ENCODE measurements around the gene SPHK2.
"Not testable (repeated sequence)": the region's sequence is repeated elsewhere in the genome, so short reads cannot be mapped to it uniquely, and the experiment has no call there.

The SPHK2 gene

GRCh38 chr19:48637449-48637947 lies 18.2 kb downstream of the SPHK2 start:
- DNase-seq, result peak; percentile 99

DNA sequence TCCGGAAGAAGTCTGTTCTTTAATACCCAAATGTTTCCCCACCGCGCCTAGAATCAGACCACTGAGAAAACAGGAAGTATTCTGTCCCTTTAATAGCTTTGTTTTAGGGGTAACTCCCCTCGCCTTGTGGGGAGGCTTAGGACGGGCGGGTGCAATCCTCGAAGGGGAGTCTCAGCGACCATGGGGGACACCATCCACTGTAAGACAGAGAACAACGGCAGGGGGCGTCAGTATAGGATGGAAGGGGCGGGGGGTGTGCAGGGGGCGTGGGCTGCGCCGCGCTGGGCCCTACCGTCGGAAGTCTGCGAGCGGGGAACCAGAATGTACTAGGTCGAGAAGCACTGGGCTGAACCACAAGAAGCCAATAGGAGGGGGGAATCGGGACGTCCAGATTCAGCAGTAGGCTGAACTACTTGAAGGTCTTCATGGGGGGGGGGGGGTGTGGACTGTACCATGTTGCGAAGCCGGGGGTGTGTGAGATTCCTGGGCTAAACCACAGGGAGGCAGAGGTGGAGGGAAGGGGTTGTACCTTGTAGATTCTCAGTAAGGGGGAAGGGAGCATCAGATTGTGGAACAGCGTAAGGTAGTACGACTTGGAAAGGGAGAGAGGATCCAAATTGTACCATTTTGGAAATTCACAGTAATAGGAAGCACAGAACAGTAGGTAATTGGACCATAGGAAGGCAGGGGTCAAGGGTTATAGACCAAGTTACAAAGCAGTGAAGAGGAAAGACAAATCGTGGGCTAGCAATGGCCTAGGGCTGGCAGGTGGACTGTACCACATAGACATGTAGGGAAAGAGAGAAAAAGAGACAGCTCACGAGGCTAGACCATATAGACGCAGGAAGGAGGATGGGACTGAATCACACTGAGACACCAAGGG lies 18.9 kb downstream of the SPHK2 start:
- DNase-seq, result peak; percentile 94

GRCh38 chr19:48638831-48639381 lies 19.6 kb downstream of the SPHK2 start:
- DNase-seq, result no peak

GRCh38 chr19:48639483-48640375 lies 20.4 kb downstream of the SPHK2 start:
- no peak for DNase-seq

GRCh38 chr19:48641850-48642249 lies 22.5 kb downstream of the SPHK2 start:
- DNase-seq, result no peak

DNA sequence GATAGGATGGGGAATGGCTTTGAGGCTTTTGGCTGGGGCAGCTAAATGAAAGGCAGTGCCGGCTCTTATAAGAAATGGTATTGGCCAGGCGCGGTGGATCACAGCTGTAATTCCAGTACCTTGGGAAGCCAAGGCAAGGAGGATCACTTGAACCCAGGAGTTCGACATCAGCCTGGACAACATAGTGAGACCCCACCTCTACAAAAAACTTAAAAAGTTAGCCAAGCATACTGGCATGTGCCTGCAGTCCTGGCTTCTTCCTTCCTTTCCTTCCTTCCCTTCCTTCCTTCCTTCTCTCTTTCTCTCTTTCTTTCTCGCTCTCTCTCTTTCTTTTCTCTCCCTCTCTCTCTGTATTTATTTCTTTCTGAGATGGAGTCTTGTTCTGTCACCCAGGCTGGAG lies 23.6 kb downstream of the SPHK2 start:
- DNase-seq, result no peak

GRCh38 chr19:48644355-48644754 lies 25.0 kb downstream of the SPHK2 start:
- no peak for DNase-seq

- peak; percentile 94 for DNase-seq
Measured at GRCh38 chr19:48644839-48645619, 25.7 kb downstream of the SPHK2 start.

GRCh38 chr19:48645620-48646000 lies 26.3 kb downstream of the SPHK2 start:
- DNase-seq, result no peak

DNA sequence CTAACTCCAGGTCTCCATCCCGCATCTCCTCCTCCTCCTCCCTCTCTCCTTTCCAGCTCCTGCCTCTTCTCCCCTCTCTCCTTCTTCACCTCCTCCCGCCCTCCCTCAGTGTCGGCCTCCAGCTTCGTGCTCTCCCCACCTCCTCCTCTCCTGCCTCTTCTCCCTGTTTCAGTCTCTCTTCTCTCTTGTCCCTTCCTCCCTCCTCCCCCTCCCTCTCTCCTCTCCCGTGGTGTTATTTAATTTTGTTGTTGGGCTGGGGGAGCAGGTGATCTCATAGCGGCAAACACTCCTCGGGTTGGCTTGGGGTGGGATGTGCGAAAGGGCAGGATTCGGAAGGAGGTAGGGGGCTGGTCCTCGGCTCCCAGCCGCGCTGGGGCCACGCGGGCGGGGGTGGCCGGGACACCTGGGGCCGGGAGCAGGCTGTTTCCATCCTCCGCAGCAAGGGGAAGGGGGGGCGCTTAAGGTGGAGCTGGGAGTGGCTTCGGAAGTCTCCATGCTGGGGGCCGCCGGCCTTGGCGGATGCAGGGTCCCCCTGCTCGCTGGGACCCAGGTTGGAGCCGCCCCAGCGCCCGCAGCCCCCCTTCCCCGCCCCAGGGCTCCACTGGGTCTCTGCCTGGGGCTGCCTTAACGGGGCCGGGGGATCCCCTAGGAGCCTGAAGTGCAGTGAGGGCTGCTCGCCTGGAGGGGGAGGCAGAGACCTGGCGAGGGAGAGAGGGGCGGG lies 26.9 kb downstream of the SPHK2 start, which contains the start of gene CA11:
Gene CA11 (minus strand): TSS at position 187 of the 721 bp plus-strand sequence. CDS start 555 bp downstream, outside the sequence.
- peak; percentile 92 for DNase-seq

DNA sequence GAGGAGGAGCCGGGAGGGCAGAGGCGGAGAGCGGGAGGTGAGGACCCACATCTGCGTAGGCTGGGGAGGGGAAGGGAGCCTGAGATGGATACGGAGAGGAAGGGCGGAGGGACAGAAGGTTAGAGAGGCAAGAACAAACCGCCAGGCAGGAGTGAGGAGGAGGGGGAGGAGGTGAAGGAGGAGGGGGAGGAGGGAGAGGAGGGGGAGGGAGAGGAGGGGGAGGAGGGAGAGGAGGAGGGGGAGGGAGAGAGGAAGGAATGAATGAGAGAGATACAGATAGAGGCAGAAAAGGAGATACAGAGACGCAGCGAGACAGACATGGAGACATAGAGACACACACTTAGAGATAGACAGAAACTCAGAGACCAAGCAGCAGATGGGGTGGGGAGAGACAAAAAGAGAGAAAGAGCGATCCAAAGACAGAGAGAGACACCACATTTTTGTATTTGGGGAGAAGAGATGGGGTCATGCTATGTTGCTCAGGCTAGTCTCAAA lies 27.5 kb downstream of the SPHK2 start:
- no peak for DNase-seq

DNA sequence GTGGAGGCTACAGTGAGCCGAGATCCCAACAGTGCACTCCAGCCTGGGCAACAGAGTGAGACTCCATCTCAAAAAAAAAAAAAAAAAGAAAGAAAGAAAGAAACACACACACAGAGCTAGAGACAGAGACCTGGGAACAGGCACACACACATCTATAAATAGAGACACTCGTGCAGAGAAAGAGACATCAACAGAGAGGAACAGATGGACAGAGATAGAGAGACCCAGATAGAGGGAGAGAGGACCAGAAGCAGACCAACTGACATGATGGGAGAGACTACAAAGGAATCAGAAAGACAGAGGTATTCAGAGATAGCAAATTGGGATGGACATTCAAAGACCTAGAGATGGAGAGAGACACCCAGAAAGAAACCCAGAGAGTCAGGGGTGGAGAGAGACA lies 28.8 kb downstream of the SPHK2 start:
- peak; percentile 42 for DNase-seq

DNA sequence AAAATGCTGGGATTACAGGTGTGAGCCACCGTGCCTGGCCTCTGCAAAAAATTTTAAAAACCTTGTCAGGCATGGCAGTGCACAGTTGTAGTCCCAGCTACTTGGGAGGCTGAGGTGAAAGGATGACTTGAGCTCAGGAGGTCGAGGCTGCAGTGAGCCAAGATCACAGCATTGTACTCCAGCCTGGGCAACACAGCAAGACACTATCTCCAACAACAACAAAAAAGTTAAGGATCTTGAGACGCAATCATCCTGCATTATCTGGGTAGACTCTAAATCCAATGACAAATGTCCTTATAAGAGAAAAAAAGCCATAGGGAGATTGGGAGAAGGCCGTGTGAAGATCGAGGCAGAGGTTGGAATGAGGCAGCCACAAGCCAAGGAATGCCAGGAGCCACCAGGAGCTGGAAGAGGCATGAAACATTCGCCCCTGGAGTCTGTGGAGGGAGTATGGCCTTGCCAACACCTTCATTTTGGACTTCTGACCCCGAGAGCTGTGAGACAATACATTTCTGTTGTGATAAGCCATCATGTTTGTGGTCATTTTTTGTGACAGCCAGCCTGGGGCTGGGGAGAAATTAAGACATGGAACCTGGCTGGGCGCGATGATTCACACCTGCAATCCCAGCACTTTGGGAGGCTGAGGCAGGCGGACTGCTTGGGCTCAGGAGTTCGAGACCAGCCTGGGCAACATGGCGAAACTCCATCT lies 31.8 kb downstream of the SPHK2 start:
- DNase-seq, result no peak

DNA sequence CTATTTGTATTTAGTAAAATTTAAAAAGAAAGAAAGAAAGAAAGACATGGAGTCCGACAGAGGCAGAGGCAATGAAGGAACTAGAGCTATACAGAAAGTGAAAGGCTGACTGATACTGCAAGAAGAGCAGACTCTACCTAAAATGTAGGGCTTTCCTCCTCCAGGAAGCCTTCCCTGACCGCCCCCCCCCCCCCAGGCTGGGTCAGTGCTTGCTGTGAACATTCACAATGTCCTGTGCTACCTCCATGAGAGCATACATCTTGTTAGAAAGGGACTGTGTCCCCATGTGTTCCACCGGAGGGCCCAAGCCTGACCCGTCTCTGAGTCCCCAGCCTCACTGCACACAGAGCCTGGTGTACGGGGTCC lies 32.4 kb downstream of the SPHK2 start:
- no peak for DNase-seq

DNA sequence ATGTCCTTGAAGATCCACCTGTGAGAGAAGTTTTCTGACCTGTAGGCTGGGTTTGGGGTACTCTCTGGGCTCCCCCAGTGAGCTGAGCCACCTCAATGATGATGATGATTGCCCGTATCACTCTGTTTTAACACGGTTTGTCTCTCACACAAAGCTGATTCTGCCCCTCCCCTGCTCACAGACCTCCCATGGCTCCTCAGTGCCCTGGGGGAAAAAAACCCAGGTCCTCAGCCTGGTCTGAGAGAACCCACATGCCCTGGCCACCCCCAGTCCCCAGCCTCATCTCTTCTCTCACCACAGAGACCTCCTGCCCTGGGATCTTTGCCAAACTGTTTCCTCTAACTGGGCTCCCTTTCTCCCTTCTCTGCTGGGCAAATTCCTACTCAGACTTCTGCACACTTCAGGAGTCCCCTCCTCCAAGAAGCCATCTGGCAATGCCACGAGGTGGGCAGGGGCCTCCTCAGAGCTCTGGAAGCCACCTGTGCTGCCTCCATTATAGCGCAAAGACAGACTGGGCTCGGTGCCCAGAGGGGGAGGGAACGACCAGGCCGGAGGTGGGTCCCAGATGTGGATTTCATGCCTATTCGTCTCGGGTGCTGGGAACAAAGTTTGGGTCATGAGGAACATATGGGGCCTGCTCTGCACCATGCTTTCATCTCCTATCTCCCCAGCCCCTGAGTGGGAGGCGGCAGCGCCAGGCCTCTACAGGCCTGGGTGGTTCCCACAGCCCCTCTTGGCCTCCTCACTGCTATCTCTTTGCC lies 35.2 kb downstream of the SPHK2 start:
- DNase-seq, result peak; percentile 59

GRCh38 chr19:48656840-48657474 lies 37.7 kb downstream of the SPHK2 start:
- no peak for DNase-seq

DNA sequence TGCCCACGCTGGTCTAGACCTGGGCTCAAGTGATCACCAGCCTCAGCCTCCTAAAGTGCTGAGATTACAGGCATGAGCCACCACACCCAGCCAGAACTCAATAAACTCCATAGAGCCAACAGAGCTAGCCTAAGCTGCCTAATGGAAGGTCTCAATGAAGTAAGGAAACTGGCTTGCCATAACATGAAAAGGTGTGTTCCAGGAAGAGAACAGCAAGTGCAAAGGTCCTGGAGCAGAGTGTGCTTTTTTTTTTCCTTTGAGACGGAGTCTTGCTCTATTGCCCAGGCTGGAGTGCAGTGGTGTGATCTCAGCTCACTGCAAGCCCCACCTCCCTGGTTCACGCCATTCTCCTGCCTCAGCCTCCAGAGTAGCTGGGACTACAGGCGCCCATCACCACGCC lies 38.5 kb downstream of the SPHK2 start:
- DNase-seq, result not testable (repeated sequence)

DNA sequence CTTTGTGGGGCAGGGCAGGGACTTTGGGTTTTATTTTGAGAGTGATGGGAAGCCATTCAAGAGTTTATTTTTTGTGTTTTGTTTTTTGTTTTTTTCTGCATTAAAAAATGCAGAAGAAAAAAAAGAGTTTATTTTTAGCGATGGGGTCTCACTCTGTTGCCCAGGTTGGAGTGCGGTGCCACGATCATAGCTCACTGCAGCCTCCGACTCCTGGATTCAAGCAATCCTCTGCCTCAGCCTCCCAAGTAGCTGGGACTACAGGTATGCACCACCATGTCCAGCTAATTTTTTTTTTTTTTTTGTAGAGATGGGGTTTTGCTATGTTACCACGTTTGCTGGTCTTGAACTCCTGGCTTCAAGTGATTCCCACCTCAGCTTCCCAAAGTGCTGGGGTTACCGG lies 39.2 kb downstream of the SPHK2 start:
- no peak for DNase-seq

DNA sequence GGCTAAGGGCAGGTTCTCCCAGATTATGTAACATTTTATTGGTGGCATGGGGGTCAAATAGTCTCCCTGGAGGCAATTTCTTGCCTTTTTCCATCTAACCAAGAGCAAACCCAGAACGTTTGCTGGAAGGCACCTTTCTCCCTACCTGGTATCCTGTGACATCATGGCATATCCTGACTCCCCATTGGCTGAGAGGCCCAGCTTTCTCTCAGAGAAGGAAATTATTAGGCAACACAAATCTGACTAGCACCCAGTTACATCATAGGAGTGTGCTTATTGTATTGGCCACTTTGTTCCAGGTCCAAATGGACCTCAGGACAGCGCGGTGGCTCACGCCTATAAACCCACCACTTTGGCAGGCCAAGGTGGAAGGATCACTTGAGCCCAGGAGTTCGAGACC lies 40.5 kb downstream of the SPHK2 start:
- no peak for DNase-seq
